ENCODE results near the gene NKAP. TPM values are rescaled to one million over a fixed set of nuclear protein-coding genes. Genes with fewer than 3 reads are reported as not detected.
A peak's percentile ranks its signal among the peaks of the same experiment; 100 is the strongest.
"Not testable (repeated sequence)": the region's sequence is repeated elsewhere in the genome, so short reads cannot be mapped to it uniquely, and the experiment has no call there.

The NKAP gene
- total RNA-seq, 2 donors from 2014 or later: 5.8 to 13.0 TPM

DNA sequence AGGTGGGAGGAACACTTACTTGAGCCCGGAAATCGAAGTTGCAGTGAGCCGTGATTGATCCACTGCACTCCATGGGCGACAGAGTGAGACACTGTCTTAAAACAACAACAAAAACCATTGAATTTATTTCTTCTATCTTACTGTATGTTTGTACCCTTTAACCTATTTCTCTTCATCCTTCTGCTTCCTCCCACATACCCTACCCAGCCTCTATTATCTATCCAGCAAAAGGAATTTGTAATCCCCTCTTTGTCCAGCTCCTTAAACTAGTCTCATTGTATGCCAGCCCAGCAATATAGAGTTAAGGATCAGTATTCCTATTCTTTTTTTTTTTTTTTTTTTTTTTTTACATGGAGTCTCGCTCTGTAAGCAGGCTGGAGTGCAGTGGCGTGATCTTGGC lies 1.9 kb upstream of the NKAP start:
- no peak overlapping the region for H3K4me3 ChIP-seq

GRCh38 chrX:119942831-119943184 lies 743 bp downstream of the NKAP start:
- ATAC-seq (ENCODE audit: insufficient number of reproducible peaks, low FRiP score, low read depth): no peak
- no peak for TF ChIP-seq CTCF (IDR thresholded peaks at IDR 0.05)
- H3K9me3 ChIP-seq: no peaks in the 10 kb centered on the region
- H3K36me3 ChIP-seq: no peaks in the 10 kb centered on the region
- H3K4me1 ChIP-seq (ENCODE audit: control insufficient read depth in 1 of 2, low read depth in 2 of 2): peaks cover 3 to 13% of the 10 kb centered on the region in 2 donors
- H3K27me3 ChIP-seq (replicated peaks; ENCODE audit: insufficient read depth): no peaks in the 10 kb centered on the region
- peak overlapping the region; percentile 81 to 84 for H3K27ac ChIP-seq
- peak overlapping the region; percentile 85 for H3K4me3 ChIP-seq
- no peak for DNase-seq (ENCODE audit: low spot score)

More for the DNA sequence above, 1.9 kb upstream of the NKAP start:
- Histone ChIP-seq H3K4me1 (ENCODE audit: control insufficient read depth in 1 of 2, low read depth in 2 of 2) (peaks cover 3 to 13% of the 10 kb centered on the region in 2 donors), H3K27me3 (replicated peaks; ENCODE audit: insufficient read depth) (no peaks in the 10 kb centered on the region), H3K9me3 (no peaks in the 10 kb centered on the region), H3K27ac (no peak overlapping the region), H3K36me3 (no peaks in the 10 kb centered on the region)
- ATAC-seq (ENCODE audit: insufficient number of reproducible peaks, low FRiP score, low read depth) (no peak), DNase-seq (ENCODE audit: low spot score) (no peak)
- no peak for TF ChIP-seq CTCF (IDR thresholded peaks at IDR 0.05)

DNA sequence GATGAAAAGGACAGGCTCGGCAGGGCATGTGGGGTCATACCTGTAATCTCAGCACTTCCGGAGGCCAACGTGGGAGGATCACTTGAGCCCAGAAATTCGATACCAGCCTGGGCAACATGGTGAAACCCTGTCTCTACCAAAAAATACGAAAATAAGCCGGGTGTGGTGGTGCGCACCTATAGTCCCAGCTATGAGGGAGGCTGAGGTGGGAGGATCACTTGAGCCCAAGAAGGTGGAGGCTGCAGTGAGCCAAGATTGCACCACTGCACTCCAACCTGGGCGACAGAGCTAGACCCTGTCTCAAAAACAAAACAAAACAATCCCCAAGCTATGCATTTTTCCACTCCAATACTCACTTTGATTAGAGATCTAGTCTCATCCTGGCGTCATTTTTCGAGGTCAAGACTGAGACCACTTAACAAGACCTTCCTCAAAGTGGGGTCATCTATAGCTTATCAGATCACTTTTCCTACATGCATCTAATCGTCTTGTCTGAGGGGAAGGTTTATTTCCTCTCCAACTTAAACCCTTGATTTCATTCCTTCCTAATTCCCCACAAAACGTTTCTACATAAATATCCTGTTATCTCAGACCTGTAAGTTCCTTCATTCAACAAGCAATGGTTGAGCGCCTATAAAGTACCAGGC lies 1.3 kb downstream of the NKAP start:
- no peak for TF ChIP-seq CTCF (IDR thresholded peaks at IDR 0.05)
- Histone ChIP-seq H3K9me3 (no peaks in the 10 kb centered on the region), H3K4me3 (peak overlapping the region; percentile 85), H3K27me3 (replicated peaks; ENCODE audit: insufficient read depth) (no peaks in the 10 kb centered on the region), H3K4me1 (ENCODE audit: control insufficient read depth in 1 of 2, low read depth in 2 of 2) (peaks cover 3 to 13% of the 10 kb centered on the region in 2 donors), H3K27ac (peak overlapping the region; percentile 81 to 84), H3K36me3 (no peaks in the 10 kb centered on the region)
- ATAC-seq (ENCODE audit: insufficient number of reproducible peaks, low FRiP score, low read depth): no peak
- no peak for DNase-seq (ENCODE audit: low spot score)

DNA sequence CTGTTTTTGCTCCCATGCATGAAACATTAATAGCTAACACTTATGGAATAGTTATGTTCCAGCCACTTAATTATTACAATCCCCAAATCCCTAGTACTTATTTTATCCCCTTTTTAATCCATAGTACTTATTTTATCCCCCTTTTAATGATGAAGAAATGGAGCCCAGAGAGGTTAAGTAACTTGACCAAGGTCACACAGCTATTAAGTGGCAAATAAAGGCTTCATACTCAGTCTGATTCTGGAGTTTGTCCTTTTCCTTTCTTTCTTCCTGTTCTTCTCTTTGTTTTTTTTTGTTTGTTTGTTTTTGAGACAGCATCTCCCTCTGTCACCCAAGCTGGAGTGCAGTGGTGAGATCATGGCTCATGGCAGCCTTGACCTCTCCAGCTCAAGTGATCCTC lies 2.2 kb downstream of the NKAP start:
- no peak overlapping the region for H3K27ac ChIP-seq
- H3K9me3 ChIP-seq: no peaks in the 10 kb centered on the region
- H3K36me3 ChIP-seq: no peaks in the 10 kb centered on the region
- no peak overlapping the region for H3K4me3 ChIP-seq
- ATAC-seq (ENCODE audit: insufficient number of reproducible peaks, low FRiP score, low read depth): no peak
- peaks cover 3 to 13% of the 10 kb centered on the region in 2 donors for H3K4me1 ChIP-seq (ENCODE audit: control insufficient read depth in 1 of 2, low read depth in 2 of 2)
- TF ChIP-seq CTCF (IDR thresholded peaks at IDR 0.05): no peak
- no peaks in the 10 kb centered on the region for H3K27me3 ChIP-seq (replicated peaks; ENCODE audit: insufficient read depth)
- no peak for DNase-seq (ENCODE audit: low spot score)

- no peak for ATAC-seq (ENCODE audit: insufficient number of reproducible peaks, low FRiP score, low read depth)
- H3K36me3 ChIP-seq: peaks cover 4% of the 10 kb centered on the region
- H3K27ac ChIP-seq: no peak overlapping the region
- TF ChIP-seq CTCF (IDR thresholded peaks at IDR 0.05): no peak
- DNase-seq (ENCODE audit: low spot score): no peak
- no peaks in the 10 kb centered on the region for H3K27me3 ChIP-seq (replicated peaks; ENCODE audit: insufficient read depth)
- H3K4me3 ChIP-seq: no peak overlapping the region
- H3K4me1 ChIP-seq (ENCODE audit: control insufficient read depth in 1 of 2, low read depth in 2 of 2): no peaks in the 10 kb centered on the region
- no peaks in the 10 kb centered on the region for H3K9me3 ChIP-seq
Measured at GRCh38 chrX:119935215-119935874, 8.2 kb downstream of the NKAP start.

DNA sequence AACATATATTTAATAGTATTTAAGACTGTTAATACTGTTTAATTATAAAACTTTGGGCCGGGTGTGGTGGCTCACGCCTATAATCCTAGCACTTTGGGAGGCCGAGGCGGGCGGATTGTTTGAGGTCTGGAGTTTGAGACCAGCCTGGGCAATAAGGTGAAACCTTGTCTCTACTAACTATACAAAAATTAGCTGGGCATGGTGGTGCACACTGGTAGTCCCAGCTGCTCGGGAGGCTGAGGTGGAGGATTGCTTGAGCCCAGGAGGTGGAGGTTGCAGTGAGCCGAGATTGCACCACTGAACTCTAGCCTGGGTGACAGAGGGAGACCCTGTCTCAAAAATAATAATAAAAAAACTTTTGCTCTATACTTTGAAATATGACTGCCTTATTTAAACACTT lies 21.2 kb downstream of the NKAP start:
- H3K27ac ChIP-seq; H3K9me3 ChIP-seq; H3K27me3 ChIP-seq (replicated peaks; ENCODE audit: insufficient read depth); ATAC-seq (ENCODE audit: insufficient number of reproducible peaks, low FRiP score, low read depth); DNase-seq (ENCODE audit: low spot score); H3K36me3 ChIP-seq; H3K4me3 ChIP-seq; H3K4me1 ChIP-seq (ENCODE audit: control insufficient read depth in 1 of 2, low read depth in 2 of 2): not testable (repeated sequence)

Measured in thoracic aorta (tissue), 2 donors.